A549 (cell line): Measurements from ENCODE around the gene EFNB2.

ENCODE experiments used
- CTCF ChIP-seq: fragments of >200 bp; sonication (Bioruptor Twin); formaldehyde crosslinking; IDR thresholded peaks from 3 replicates; pipeline ENCODE4 v1.5.1; 2016
- EP300 ChIP-seq, 2 experiments: fragments of >200 bp; sonication (Bioruptor Twin); formaldehyde crosslinking; IDR thresholded peaks; 2 replicates in 1 of 2; 3 replicates in 1 of 2; pipeline ENCODE4 v1.6.1; 2016 to 2017
- FOSB ChIP-seq: fragments of 250-450 bp; sonication (Bioruptor Pico); IDR thresholded peaks from 2 replicates; pipeline ENCODE4 v1.5.0; 2020; ENCODE audit warnings: mild to moderate bottlenecking, moderate library complexity
- HOXA7 ChIP-seq: fragments of 250-450 bp; sonication (Bioruptor Pico); IDR thresholded peaks from 2 replicates; pipeline ENCODE4 v1.5.0; 2020; ENCODE audit warnings: mild to moderate bottlenecking, moderate library complexity
- HOXB5 ChIP-seq: fragments of 250-450 bp; sonication (Bioruptor Pico); IDR thresholded peaks from 2 replicates; pipeline ENCODE4 v1.5.0; 2020; ENCODE audit warnings: mild to moderate bottlenecking, moderate library complexity
- POLR2A ChIP-seq: IDR thresholded peaks from 2 replicates; pipeline ENCODE4 v1.6.1; 2012; ENCODE audit warnings: mild to moderate bottlenecking, low read length
- POLR2AphosphoS2 ChIP-seq: conservative IDR thresholded peaks from 2 replicates; pipeline ENCODE4 v1.6.1; 2012; ENCODE audit warnings: low read length, improper control_type of control experiment, inconsistent platforms
- RAD21 ChIP-seq, 2 experiments: fragments of >200 bp in 1 of 2; sonication (Bioruptor Twin) in 1 of 2; formaldehyde crosslinking in 1 of 2; IDR thresholded peaks in 1 of 2; conservative IDR thresholded peaks in 1 of 2; 2 replicates in 1 of 2; 3 replicates in 1 of 2; pipeline ENCODE4 v1.6.1; 2012 to 2018; ENCODE audit warnings: inconsistent platforms in 1 of 2
- REST ChIP-seq: fragments of 200-600 bp; sonication (generic); IDR thresholded peaks from 2 replicates; pipeline ENCODE4 v1.6.1; 2016; ENCODE audit warnings: antibody characterized with exemption, mild to moderate bottlenecking, moderate library complexity

GRCh38 chr13:106473154-106473553, 62.3 kb downstream of the EFNB2 start:
- TF ChIP-seq HOXA7 (CRISPR knock-in tag) (no peak), HOXB5 (no peak), REST (no peak), CTCF (no peak), RAD21 (conservative IDR thresholded peaks at IDR 0.05 in 1 of 2, IDR thresholded peaks at IDR 0.05 in 1 of 2) (no peak), EP300 (IDR thresholded peaks at IDR 0.05) (no peak), POLR2AphosphoS2 (no peak), FOSB (CRISPR knock-in tag) (no peak), POLR2A (no peak)
